ENCODE measurements around the gene CCL17. TPM values are rescaled to one million over a fixed set of nuclear protein-coding genes. Genes with fewer than 3 reads are reported as not detected.
"Not testable (repeated sequence)": the region's sequence is repeated elsewhere in the genome, so short reads cannot be mapped to it uniquely, and the experiment has no call there.

Gene CCL17
- total and polyA plus RNA-seq, 7 donors: 0.20 TPM; not detected in 6

DNA sequence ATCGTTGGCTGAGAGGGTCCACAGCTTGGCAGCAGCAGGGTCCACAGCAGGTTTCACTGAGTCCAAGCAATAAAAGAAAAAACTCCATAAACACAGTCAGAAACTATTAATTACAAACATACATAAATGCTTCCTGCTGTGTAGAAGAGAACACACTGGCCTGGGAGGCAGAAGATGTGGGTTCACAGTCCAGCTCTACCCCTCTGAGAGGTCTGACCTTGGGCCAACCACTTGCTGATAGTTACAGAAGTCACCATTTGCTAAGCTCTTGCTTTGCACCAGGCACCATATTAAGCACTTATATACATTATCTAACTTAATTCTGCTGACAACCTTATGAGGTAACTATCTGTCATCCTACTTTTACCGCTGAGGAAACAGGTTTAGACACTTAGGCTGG lies 27.9 kb downstream of the CCL17 start:
- Histone ChIP-seq H3K4me3 (no peak overlapping the region), H3K27ac (no peak overlapping the region), H3K9me3 (no peaks in the 10 kb centered on the region), H3K4me1 (no peaks in the 10 kb centered on the region), H3K36me3 (ENCODE audit: insufficient read depth in 1 of 2, low read depth in 1 of 2) (peaks cover 25 to 98% of the 10 kb centered on the region in 2 donors), H3K27me3 (ENCODE audit: insufficient read depth in 3 of 3, low read length in 2 of 3) (no peaks in the 10 kb centered on the region)
- WGBS, 3 donors: 86 to 96% (median 92%) methylated on average over 2 of the region's 2 CpGs
- TF ChIP-seq, protein P1, sequence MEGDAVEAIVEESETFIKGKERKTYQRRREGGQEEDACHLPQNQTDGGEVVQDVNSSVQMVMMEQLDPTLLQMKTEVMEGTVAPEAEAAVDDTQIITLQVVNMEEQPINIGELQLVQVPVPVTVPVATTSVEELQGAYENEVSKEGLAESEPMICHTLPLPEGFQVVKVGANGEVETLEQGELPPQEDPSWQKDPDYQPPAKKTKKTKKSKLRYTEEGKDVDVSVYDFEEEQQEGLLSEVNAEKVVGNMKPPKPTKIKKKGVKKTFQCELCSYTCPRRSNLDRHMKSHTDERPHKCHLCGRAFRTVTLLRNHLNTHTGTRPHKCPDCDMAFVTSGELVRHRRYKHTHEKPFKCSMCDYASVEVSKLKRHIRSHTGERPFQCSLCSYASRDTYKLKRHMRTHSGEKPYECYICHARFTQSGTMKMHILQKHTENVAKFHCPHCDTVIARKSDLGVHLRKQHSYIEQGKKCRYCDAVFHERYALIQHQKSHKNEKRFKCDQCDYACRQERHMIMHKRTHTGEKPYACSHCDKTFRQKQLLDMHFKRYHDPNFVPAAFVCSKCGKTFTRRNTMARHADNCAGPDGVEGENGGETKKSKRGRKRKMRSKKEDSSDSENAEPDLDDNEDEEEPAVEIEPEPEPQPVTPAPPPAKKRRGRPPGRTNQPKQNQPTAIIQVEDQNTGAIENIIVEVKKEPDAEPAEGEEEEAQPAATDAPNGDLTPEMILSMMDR (IDR thresholded peaks at IDR 0.05): no peak
- ATAC-seq (no peak), DNase-seq (no peak)
- intact Hi-C loops (cut with DNase I): no loop called here

DNA sequence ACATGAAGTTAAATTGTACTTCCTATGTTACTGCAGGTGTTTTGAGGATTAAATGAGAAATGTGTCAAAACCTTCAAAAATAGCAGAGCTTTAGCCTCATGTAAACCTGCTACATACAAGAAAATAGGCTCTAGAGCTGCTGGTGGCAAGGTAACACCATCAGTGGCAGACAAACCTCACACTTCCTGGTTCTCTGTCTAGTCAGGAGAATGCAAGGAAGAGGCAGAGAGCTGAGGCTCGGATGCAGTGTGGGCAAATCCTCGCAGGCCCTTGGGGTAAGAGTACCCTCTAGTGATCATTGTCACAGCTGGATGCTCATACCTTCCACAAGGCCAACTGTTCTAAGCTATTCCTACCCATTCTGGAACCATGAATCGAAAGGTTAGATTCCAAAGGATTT lies 28.4 kb downstream of the CCL17 start:
- WGBS, 3 donors: 79 to 89% (median 86%) methylated on average over 3 of the region's 3 CpGs
- H3K9me3 ChIP-seq: no peaks in the 10 kb centered on the region
- TF ChIP-seq, protein P1 (IDR thresholded peaks at IDR 0.05): no peak
- no peaks in the 10 kb centered on the region for H3K27me3 ChIP-seq (ENCODE audit: insufficient read depth in 3 of 3, low read length in 2 of 3)
- ATAC-seq: no peak
- intact Hi-C loops (cut with DNase I): no loop called here
- no peak overlapping the region for H3K27ac ChIP-seq
- no peak for DNase-seq
- peaks cover 25 to 98% of the 10 kb centered on the region in 2 donors for H3K36me3 ChIP-seq (ENCODE audit: insufficient read depth in 1 of 2, low read depth in 1 of 2)
- no peaks in the 10 kb centered on the region for H3K4me1 ChIP-seq
- H3K4me3 ChIP-seq: no peak overlapping the region

DNA sequence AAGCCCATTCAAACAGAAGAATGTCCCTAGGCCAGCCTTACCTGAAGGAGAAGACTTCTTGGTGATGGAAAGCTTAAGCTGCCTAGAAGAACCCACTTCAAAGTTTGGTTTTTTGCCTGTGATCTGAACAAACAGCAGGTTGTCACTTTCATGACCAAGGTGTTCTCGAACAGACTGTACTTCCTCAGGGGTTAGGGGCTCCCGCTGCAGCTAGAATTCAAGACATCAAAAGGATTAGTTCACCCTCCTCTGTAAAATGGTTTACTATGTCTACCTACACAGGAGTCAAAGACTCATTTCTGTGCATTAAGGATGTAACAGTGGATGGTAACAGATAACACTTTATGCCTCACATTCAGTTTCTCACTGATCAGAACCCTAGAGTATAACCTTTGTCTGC lies 29.4 kb downstream of the CCL17 start:
- Histone ChIP-seq H3K27ac (no peak overlapping the region), H3K4me3 (no peak overlapping the region), H3K27me3 (ENCODE audit: insufficient read depth in 3 of 3, low read length in 2 of 3) (no peaks in the 10 kb centered on the region), H3K9me3 (no peaks in the 10 kb centered on the region), H3K4me1 (no peaks in the 10 kb centered on the region), H3K36me3 (ENCODE audit: insufficient read depth in 1 of 2, low read depth in 1 of 2) (peaks cover 25 to 98% of the 10 kb centered on the region in 2 donors)
- intact Hi-C loops (cut with DNase I): no loop called here
- WGBS, 3 donors: 96 to 100% (median 96%) methylated on average over 2 of the region's 2 CpGs
- TF ChIP-seq, protein P1 (IDR thresholded peaks at IDR 0.05): no peak
- no peak for ATAC-seq
- DNase-seq: no peak

DNA sequence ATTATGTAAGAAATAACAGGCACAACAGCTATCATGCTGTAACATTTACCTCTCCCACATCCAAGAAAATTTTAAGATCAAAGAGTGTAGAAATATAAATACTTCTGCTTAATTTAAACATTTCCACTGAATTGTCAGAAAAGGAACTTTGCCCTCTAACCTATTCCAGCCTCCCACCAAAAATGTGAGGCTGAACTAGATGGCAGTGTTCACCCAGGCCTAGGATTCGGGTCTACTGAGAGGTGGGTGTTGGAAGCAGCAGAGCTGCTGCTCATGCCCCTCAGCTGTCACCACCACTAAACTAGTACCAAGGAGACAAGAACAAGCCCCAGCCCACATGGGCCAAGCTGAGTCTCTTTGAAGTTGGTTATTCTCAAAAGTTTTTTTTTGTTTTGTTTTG lies 31.3 kb downstream of the CCL17 start:
- no peak for DNase-seq
- intact Hi-C loops (cut with DNase I): no loop called here
- no peak for ATAC-seq
- TF ChIP-seq, protein P1 (IDR thresholded peaks at IDR 0.05): no peak
- Histone ChIP-seq H3K9me3 (no peaks in the 10 kb centered on the region), H3K36me3 (ENCODE audit: insufficient read depth in 1 of 2, low read depth in 1 of 2) (peaks cover 22 to 99% of the 10 kb centered on the region in 2 donors), H3K27ac (no peak overlapping the region), H3K4me1 (no peaks in the 10 kb centered on the region), H3K4me3 (no peak overlapping the region), H3K27me3 (ENCODE audit: insufficient read depth in 3 of 3, low read length in 2 of 3) (no peaks in the 10 kb centered on the region)
- WGBS, 3 donors: 77 to 95% (median 91%) methylated on average over 1 of the region's 1 CpG

DNA sequence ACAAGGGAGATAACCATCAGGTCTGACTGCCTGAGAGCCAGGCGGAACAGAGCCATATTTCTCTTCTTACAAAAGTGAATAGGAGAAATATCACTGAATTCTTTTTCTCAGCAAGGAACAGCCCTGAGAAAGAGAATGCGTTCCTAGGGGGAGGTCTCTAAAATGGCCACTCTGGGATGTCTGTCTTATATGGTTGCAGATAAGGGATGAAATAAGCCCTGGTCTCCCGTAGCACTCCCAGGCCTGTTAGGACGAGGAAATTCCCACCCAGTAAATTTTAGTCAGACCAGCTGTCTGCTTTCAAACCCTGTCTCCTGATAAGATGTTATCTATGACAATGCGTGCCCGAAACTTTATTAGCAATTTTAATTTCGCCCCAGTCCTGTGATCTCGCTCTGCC lies 35.4 kb downstream of the CCL17 start:
- H3K4me3 ChIP-seq; DNase-seq; H3K27me3 ChIP-seq (ENCODE audit: insufficient read depth in 3 of 3, low read length in 2 of 3); H3K9me3 ChIP-seq; H3K27ac ChIP-seq; ATAC-seq; intact Hi-C loops (cut with DNase I): not testable (repeated sequence)
- WGBS, 3 donors: 97 to 99% (median 98%) methylated on average over 8 of the region's 8 CpGs
- Histone ChIP-seq H3K36me3 (ENCODE audit: insufficient read depth in 1 of 2, low read depth in 1 of 2) (peaks cover 10 to 60% of the 10 kb centered on the region in 2 donors), H3K4me1 (peaks cover 10% of the 10 kb centered on the region)

DNA sequence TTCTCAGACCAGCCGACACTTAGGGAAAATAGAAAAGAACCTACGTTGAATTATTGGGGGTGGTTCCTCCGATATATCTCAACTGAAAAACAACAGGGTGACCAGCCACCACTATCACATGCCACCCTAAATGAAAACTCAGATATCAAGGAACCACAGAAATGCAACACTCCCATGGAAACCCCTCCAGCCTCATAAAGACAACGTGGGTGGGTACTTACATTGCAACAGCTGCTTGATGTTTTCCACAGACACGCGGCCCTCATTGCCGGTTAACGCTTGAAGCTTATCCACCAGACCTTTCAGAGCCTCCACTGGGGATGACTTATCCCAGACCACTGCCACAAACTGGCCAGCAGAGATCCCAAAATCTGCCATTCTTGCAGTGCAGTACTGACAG lies 36.0 kb downstream of the CCL17 start:
- Histone ChIP-seq H3K4me1 (peaks cover 16% of the 10 kb centered on the region), H3K36me3 (ENCODE audit: insufficient read depth in 1 of 2, low read depth in 1 of 2) (peaks cover 9 to 54% of the 10 kb centered on the region in 2 donors)
- intact Hi-C loops (cut with DNase I); H3K27ac ChIP-seq; DNase-seq; ATAC-seq; H3K4me3 ChIP-seq; H3K27me3 ChIP-seq (ENCODE audit: insufficient read depth in 3 of 3, low read length in 2 of 3); H3K9me3 ChIP-seq: not testable (repeated sequence)
- WGBS, 3 donors: 73 to 97% (median 96%) methylated on average over 8 of the region's 8 CpGs

Measured in psoas muscle (tissue), 8 donors.